HG02943 (cell line): ENCODE data around the gene PEX6.
"Not testable (repeated sequence)": the region's sequence is repeated elsewhere in the genome, so short reads cannot be mapped to it uniquely, and the experiment has no call there.

Experiments
- ATAC-seq: cut with Tn5 transposase; IDR thresholded peaks from one replicate; pipeline ENCODE4 v1.9.1; 2021; ENCODE audit warnings: mild to moderate bottlenecking, low read depth, moderate library complexity; ENCODE audit not compliant: unreplicated experiment

PEX6 gene

DNA sequence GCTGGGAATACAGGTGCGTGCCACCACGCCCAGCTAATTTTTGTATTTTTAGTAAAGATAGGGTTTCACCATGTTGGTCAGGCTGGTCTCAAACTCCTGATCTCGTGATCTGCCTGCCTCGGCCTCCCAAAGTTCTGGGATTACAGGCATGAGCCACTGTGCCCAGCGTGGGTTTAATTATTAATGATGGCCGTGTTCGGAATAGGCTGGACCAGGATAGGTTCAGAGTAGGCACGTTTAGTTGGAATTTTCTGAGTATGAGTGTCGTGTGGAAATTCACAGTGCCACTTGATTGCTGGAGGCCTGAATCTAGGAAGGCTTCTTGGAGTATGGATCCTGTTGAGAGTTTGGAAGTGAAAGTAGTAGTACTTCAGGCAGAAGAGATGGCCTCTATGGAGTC, 19.2 kb upstream of the PEX6 start:
- not testable (repeated sequence) for ATAC-seq

DNA sequence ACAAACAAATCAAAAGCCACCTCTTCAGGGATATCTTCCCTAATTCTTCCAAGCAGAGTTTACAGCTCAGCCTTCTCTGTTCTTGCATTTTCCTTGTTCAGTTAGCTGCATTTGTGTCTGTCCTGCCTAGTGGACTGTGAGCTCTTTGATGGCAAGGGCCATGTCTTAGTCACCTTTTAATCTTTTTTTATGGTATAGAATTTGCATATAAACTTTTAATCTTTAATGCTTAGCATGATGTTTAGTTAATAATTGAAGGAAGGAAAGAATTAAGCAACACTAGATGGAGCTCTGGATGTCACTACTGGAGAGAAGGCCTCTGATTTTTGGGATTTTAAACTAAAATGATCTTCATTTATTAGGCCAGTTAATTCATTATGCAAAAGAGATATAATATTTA, 17.5 kb upstream of the PEX6 start:
- ATAC-seq: no peak

DNA sequence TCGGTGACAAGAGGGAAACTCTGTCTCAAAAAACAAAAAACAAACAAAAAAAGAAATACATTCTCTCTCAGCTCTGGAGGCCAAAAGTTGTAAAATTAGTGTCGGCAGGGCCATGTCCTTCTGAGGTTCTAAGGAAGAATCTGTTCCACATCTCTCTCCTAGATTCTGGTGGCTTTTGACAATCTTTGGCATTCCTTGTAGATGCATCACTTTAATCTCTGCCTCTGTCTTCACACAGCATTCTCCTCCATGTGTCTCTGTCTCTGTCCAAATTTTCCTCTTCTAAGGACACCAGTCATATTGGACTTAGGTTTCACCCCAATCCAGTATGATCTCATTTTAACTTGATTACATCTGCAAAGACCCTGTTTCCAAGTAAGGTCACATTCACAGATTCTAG, 14.5 kb upstream of the PEX6 start:
- ATAC-seq: no peak

- ATAC-seq: no peak
These were observed 10.9 kb upstream of the PEX6 start for GRCh38 chr6:42989923-42990322.

- ATAC-seq: no peak
These were observed 9.6 kb upstream of the PEX6 start for GRCh38 chr6:42988486-42989020.

- ATAC-seq: no peak
These were observed 8.8 kb upstream of the PEX6 start for GRCh38 chr6:42987533-42988451.

DNA sequence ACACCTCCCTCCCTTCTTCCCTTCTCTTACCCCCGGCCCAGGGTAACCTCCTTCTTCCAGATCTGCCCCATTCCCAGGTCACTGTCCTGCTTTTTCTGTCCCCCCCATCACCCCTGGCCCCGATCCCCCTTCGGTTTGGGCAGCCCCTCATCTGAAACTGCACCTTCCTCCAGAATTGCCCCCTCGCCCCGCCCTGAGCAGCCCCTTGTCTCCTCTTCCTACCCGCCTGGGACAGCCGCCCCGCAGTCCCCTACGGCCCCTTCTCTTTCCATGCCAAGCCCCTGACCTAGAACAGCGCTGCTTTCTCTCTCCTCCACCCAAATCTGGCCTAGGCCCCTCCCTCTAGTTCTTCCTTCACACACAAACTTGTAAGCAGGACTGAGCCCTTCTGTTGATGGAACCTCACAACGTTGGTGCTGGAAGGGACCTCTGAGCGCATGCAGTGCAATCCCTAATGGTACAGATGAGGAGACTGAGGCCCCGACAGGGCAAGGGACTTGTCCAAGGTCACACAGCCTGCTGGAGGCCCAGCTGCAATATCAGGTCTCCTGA, 6.0 kb upstream of the PEX6 start:
- ATAC-seq: no peak

- ATAC-seq: peak; percentile 91
These were observed 5.3 kb upstream of the PEX6 start, which contains the start of gene PPP2R5D for GRCh38 chr6:42984001-42984923. Gene PPP2R5D, plus strand, starts transcription at chr6:42984570. Its CDS starts 108 bp downstream, at chr6:42984678.

DNA sequence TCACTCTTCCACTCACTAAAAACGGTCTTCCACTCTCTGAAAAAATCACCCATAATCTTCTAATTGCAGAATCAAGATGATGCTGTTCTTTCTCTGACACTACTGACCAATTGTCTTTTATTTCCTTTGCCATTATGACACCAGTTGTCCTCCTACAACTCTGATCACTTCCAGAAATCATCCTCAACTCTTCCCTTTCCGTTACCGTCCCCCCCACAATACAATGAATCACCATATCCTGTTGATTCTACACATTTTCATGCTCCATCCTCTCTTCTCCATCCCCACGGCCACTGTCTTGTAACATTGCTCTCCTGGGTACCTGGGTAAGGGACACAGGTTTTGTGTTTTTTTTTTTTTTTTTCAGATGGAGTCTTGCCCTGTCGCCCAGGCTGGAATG, 2.9 kb upstream of the PEX6 start:
- no peak for ATAC-seq

DNA sequence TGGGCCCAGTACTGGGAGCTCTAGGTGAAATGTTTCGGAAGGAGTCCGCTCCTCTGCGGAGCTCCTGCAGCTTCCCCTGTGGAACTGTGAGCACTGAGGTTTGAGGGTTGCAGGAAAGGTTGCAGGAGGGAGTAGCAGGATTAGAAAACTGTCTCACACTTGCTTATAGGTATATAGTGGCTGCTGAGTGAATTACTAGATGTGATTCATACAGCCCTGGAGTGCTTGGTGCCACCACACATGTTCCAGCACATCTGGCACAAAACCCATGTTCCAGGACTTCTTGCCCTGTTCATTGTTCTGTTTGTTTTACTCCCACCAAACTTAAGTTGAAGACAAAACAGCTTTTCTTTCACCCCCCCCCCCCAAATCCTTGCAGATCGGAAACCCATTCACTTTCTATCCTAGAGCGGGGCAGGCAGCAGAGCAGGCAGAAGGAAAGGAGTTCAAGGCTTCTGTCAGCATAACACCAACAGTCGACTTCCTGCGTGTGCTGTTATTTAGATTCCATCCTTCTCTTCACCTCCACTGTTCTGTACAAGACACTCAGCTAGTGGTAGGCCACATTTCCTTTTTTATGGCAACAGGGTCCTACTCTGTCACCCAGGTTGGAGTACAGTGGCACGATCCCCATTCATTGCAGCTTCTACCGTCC, 669 bp upstream of the PEX6 start:
- no peak for ATAC-seq

DNA sequence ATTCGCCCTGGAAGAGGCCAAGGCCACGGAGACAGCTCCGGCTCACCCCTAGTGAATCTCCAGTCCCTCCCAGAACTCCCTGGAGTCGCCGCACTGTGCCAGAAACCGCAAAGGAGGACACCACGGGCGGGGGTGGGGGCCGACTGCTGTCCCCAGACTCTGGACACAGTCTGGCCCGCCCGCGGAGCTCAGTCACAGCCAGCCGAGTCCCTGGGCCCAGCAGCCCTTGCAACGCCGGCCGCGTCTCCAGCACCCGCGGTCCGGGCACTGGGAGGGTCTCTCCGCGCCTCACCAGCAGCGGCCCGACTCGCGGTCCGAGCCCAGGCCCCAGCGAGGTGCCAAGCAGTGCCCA, 518 bp downstream of the PEX6 start:
- no peak for ATAC-seq

DNA sequence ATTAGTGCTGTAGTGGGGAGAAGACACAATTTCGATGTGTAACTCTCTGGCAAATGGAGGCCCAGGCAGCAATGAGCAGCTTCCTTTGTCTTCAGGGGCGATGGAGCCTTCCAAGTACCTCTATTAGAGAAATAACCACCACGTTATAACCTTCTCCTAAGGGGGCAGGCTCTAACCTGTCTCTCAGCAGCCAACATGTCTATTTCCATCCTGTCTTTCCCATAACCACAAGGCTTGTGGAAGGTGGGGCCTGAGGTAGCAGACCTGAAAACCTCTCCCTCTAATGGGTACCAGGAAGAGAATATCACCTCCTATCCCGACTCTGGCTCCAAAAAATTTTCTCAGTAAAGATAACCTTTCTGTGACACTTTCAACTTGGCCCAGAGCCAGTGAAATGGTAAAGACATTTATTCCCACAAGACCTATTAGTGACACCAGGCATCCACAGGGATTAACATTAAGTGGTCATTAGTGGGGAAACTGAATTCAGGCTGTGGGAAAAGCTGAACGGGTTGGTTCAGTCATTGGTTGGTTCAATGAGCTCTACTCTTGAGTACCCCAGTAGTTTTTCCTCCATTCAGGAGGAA, 4.0 kb downstream of the PEX6 start:
- no peak for ATAC-seq

- ATAC-seq: no peak
These were observed 5.1 kb downstream of the PEX6 start for GRCh38 chr6:42973926-42974325.

GRCh38 chr6:42971746-42972327, 7.1 kb downstream of the PEX6 start:
- no peak for ATAC-seq

DNA sequence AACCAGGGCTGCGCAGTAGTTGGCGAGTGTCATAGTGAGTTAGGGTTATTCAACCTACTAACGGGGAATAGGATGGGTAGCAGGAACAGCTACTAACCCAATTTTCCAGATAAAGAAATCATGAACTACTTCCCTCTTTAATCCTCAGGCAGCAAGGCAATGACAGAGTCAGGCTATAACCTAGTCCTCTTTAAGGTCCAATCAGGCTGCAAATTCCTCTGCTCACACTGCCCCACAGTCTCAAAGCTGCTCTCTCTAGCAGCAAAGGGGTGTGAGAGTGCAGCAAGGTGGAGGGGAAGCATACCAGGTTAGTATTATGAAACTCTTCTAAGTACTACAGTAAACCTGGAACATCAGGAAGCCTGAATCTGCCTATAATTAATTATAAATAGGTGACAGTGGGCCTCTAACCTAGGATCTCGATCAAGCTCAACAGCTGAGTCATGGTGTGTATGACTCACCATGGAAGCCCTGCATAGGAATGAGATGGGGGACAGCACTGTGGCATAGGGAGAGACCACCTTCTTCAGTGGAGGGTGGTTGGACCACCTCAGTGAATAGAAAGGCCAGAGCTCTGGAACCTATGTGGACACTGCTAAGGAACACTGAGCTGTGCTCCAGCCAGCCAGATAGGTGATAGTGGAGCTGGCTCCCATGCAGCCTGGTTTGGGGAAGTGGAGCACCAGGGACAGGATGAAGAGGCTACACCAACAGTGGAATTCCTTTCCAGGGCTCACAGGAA, 7.9 kb downstream of the PEX6 start:
- ATAC-seq: no peak

GRCh38 chr6:42969934-42970333, 9.0 kb downstream of the PEX6 start:
- no peak for ATAC-seq

DNA sequence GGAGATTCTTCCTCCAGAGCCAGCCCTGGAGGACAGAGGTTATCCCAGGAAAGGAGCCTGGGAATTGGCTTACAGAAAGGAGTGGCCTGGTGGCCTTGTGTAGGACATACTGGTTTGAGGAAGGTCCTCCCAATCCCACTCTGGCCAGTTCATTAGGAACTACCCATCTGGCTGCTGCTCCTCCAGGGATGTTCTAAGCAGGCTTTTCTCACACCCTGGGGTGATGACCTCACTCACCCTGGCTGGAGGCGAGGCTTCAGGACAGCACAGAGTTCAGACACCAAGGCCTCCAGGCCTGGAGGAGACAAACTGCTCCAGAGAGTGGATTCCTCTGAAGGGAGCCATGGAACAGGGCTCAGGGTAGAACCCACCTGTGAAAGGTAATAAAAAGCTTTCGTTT, 9.6 kb downstream of the PEX6 start:
- no peak for ATAC-seq

- ATAC-seq: no peak
These were observed 10.2 kb downstream of the PEX6 start for GRCh38 chr6:42968783-42969182.

- no peak for ATAC-seq
These were observed 10.8 kb downstream of the PEX6 start for GRCh38 chr6:42968126-42968701.
